Measurements from ENCODE around the gene CCDC182. TPM values are rescaled to one million over a fixed set of nuclear protein-coding genes. Genes with fewer than 3 reads are reported as not detected.

Gene CCDC182
- total RNA-seq, 1 experiment from 2014 or later: not detected

GRCh38 chr17:57761887-57762286 lies 16.8 kb upstream of the CCDC182 start:
- intact Hi-C loops (cut with micrococcal nuclease; ENCODE audit: unreplicated experiment): no loop called here
- H3K4me1 ChIP-seq: peaks cover 1% of the 10 kb centered on the region; the same call in 1 of the 2 replicates
- H3K9me3 ChIP-seq: no peaks in the 10 kb centered on the region
- H3K27me3 Mint-ChIP-seq (ENCODE audit: insufficient read depth, unreplicated experiment): no peaks in the 10 kb centered on the region
- H3K4me3 Mint-ChIP-seq (ENCODE audit: unreplicated experiment): no peak overlapping the region
- CTCF ChIA-PET: interaction anchor here (1.1 kb wide), 1 partner anchor 11 kb away, joined by 3 read pairs; no protein-coding TSS in a partner anchor
- no peaks in the 10 kb centered on the region for H3K27me3 ChIP-seq (replicated peaks; ENCODE audit: control insufficient read depth, insufficient read depth, low read length)
- H3K27ac Mint-ChIP-seq (ENCODE audit: unreplicated experiment): no peak overlapping the region
- no peak overlapping the region for H3K4me3 ChIP-seq (ENCODE audit: low read depth, low read length)
- H3K9me3 Mint-ChIP-seq (ENCODE audit: unreplicated experiment): no peaks in the 10 kb centered on the region
- BruUV-seq (replicated peaks): no TSS peak
- no peaks in the 10 kb centered on the region for H3K36me3 Mint-ChIP-seq (ENCODE audit: insufficient read depth, unreplicated experiment)
- H3K4me1 Mint-ChIP-seq (ENCODE audit: low read depth, unreplicated experiment): peaks cover 10% of the 10 kb centered on the region
- POLR2A ChIA-PET: no interaction called here
- DNase-seq: no peak
- no peak for TF ChIP-seq CTCF (IDR thresholded peaks at IDR 0.05; ENCODE audit: insufficient read depth in 1 of 2, low read depth in 1 of 2, low read length in 1 of 2, severe bottlenecking in 1 of 2, unreplicated experiment in 1 of 2)
- no peaks in the 10 kb centered on the region for H3K36me3 ChIP-seq (ENCODE audit: control insufficient read depth, insufficient read depth, low read length)

GRCh38 chr17:57760046-57760445 lies 14.9 kb upstream of the CCDC182 start:
- Mint-ChIP-seq H3K27ac (ENCODE audit: unreplicated experiment) (no peak overlapping the region), H3K4me1 (ENCODE audit: low read depth, unreplicated experiment) (peaks cover 10% of the 10 kb centered on the region), H3K27me3 (ENCODE audit: insufficient read depth, unreplicated experiment) (no peaks in the 10 kb centered on the region), H3K36me3 (ENCODE audit: insufficient read depth, unreplicated experiment) (no peaks in the 10 kb centered on the region), H3K9me3 (ENCODE audit: unreplicated experiment) (no peaks in the 10 kb centered on the region), H3K4me3 (ENCODE audit: unreplicated experiment) (no peak overlapping the region)
- CTCF ChIA-PET: no interaction called here
- no peaks in the 10 kb centered on the region for H3K9me3 ChIP-seq
- intact Hi-C loops (cut with micrococcal nuclease; ENCODE audit: unreplicated experiment): no loop called here
- H3K36me3 ChIP-seq (ENCODE audit: control insufficient read depth, insufficient read depth, low read length): no peaks in the 10 kb centered on the region
- no TSS peak for BruUV-seq (replicated peaks)
- no peaks in the 10 kb centered on the region for H3K27me3 ChIP-seq (replicated peaks; ENCODE audit: control insufficient read depth, insufficient read depth, low read length)
- peaks cover 4% of the 10 kb centered on the region; the same call in 1 of the 2 replicates for H3K4me1 ChIP-seq
- POLR2A ChIA-PET: no interaction called here
- no peak for DNase-seq
- TF ChIP-seq CTCF (IDR thresholded peaks at IDR 0.05; ENCODE audit: insufficient read depth in 1 of 2, low read depth in 1 of 2, low read length in 1 of 2, severe bottlenecking in 1 of 2, unreplicated experiment in 1 of 2): no peak
- H3K4me3 ChIP-seq (ENCODE audit: low read depth, low read length): no peak overlapping the region

GRCh38 chr17:57758654-57759053 lies 13.6 kb upstream of the CCDC182 start:
- H3K27ac Mint-ChIP-seq (ENCODE audit: unreplicated experiment): no peak overlapping the region
- no peaks in the 10 kb centered on the region for H3K9me3 Mint-ChIP-seq (ENCODE audit: unreplicated experiment)
- POLR2A ChIA-PET: no interaction called here
- no peak for DNase-seq
- H3K27me3 ChIP-seq (replicated peaks; ENCODE audit: control insufficient read depth, insufficient read depth, low read length): no peaks in the 10 kb centered on the region
- H3K4me3 Mint-ChIP-seq (ENCODE audit: unreplicated experiment): no peak overlapping the region
- no peaks in the 10 kb centered on the region for H3K36me3 ChIP-seq (ENCODE audit: control insufficient read depth, insufficient read depth, low read length)
- H3K36me3 Mint-ChIP-seq (ENCODE audit: insufficient read depth, unreplicated experiment): no peaks in the 10 kb centered on the region
- H3K4me1 ChIP-seq: peaks cover 4% of the 10 kb centered on the region; the same call in 1 of the 2 replicates
- intact Hi-C loops (cut with micrococcal nuclease; ENCODE audit: unreplicated experiment): no loop called here
- CTCF ChIA-PET: interaction anchor here (1.0 kb wide), 1 partner anchor 11 kb away, joined by 3 read pairs; no protein-coding TSS in a partner anchor
- TF ChIP-seq CTCF (IDR thresholded peaks at IDR 0.05; ENCODE audit: insufficient read depth in 1 of 2, low read depth in 1 of 2, low read length in 1 of 2, severe bottlenecking in 1 of 2, unreplicated experiment in 1 of 2): no peak
- H3K4me1 Mint-ChIP-seq (ENCODE audit: low read depth, unreplicated experiment): peaks cover 10% of the 10 kb centered on the region
- BruUV-seq (replicated peaks): no TSS peak
- H3K9me3 ChIP-seq: no peaks in the 10 kb centered on the region
- H3K4me3 ChIP-seq (ENCODE audit: low read depth, low read length): no peak overlapping the region
- no peaks in the 10 kb centered on the region for H3K27me3 Mint-ChIP-seq (ENCODE audit: insufficient read depth, unreplicated experiment)

Data from Caco-2 (cell line).